Measurements from ENCODE around the gene LARP6. TPM values are rescaled to one million over a fixed set of nuclear protein-coding genes. Genes with fewer than 3 reads are reported as not detected.
A peak's percentile ranks its signal among the peaks of the same experiment; 100 is the strongest.

The LARP6 gene
- total RNA-seq, 1 donor from 2014 or later = 101 TPM

DNA sequence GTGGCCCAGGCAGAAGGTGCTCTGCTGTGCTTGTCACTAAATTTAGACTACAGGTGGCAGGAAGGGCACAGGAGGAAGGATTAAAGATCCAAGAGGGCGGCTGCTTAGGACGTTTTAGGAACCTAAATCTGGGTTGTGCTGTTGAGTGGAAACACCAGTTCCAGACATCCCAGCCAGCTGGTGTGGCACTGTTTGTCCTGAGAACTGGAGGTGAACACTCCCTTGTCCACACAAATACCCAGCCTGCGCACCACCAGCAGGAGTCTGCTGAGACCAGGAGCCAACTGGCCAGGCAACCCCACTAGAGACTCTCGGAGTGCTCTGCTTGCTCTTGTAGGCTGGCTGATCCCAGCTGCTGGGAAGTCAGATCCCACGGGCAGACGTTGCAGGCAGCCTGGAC, 60.3 kb downstream of the LARP6 start:
- no peak for DNase-seq (ENCODE audit: low read depth)
- Histone ChIP-seq H3K36me3 (ENCODE audit: control insufficient read depth, insufficient read depth, low read length) (no peaks in the 10 kb centered on the region), H3K4me3 (ENCODE audit: low read depth, low read length) (no peak overlapping the region), H3K27me3 (ENCODE audit: control insufficient read depth, insufficient read depth, low read length) (no peaks in the 10 kb centered on the region)
- TF ChIP-seq, protein P1, sequence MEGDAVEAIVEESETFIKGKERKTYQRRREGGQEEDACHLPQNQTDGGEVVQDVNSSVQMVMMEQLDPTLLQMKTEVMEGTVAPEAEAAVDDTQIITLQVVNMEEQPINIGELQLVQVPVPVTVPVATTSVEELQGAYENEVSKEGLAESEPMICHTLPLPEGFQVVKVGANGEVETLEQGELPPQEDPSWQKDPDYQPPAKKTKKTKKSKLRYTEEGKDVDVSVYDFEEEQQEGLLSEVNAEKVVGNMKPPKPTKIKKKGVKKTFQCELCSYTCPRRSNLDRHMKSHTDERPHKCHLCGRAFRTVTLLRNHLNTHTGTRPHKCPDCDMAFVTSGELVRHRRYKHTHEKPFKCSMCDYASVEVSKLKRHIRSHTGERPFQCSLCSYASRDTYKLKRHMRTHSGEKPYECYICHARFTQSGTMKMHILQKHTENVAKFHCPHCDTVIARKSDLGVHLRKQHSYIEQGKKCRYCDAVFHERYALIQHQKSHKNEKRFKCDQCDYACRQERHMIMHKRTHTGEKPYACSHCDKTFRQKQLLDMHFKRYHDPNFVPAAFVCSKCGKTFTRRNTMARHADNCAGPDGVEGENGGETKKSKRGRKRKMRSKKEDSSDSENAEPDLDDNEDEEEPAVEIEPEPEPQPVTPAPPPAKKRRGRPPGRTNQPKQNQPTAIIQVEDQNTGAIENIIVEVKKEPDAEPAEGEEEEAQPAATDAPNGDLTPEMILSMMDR (IDR thresholded peaks at IDR 0.05; ENCODE audit: insufficient read depth, low read length, poor library complexity, severe bottlenecking) = no peak

DNA sequence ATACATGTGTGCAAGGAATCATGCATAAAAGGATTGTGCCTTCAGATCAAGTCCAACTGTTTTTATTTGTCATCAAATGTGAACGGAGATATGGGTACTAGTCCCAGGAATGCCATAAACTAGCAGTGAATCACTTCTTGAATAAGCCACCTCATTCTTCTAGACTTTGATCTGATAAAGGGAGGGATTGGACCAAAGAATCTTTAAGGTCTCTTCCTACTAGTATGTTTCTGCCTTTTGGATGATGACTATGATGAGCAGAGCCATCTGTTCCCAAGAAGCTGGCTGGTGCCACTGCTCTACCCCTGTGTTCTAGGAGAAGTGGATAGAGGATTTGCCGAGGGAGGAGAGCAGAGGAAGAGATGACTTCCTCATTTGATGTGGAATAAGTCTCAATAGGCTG, 61.8 kb downstream of the LARP6 start:
- TF ChIP-seq, protein P1 (IDR thresholded peaks at IDR 0.05; ENCODE audit: insufficient read depth, low read length, poor library complexity, severe bottlenecking) = no peak
- peak; percentile 66 for DNase-seq (ENCODE audit: low read depth)
- H3K4me3 ChIP-seq (ENCODE audit: low read depth, low read length) = no peak overlapping the region
- no peaks in the 10 kb centered on the region for H3K27me3 ChIP-seq (ENCODE audit: control insufficient read depth, insufficient read depth, low read length)
- H3K36me3 ChIP-seq (ENCODE audit: control insufficient read depth, insufficient read depth, low read length) = no peaks in the 10 kb centered on the region

DNA sequence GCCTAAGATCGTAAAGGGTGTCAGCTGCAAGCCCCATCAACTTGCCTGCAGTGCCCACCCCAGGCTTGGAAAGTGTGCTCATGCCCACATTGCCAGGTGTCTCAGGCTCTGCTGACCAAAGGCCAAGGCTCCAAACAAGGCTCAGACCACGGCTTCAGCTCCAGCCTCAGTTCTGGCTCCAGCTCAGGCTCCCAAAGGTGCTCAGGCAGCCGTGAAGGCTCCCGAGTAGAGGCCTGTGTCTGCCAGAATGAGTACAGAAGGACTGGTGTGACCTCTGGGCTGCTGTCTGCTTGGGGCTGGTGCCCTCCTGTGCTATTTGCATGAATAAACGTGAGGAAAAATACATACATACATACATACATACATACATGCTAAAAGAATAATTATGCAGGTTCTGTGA, 62.7 kb downstream of the LARP6 start:
- DNase-seq (ENCODE audit: low read depth) = no peak
- no peaks in the 10 kb centered on the region for H3K36me3 ChIP-seq (ENCODE audit: control insufficient read depth, insufficient read depth, low read length)
- TF ChIP-seq, protein P1 (IDR thresholded peaks at IDR 0.05; ENCODE audit: insufficient read depth, low read length, poor library complexity, severe bottlenecking) = no peak
- no peaks in the 10 kb centered on the region for H3K27me3 ChIP-seq (ENCODE audit: control insufficient read depth, insufficient read depth, low read length)
- H3K4me3 ChIP-seq (ENCODE audit: low read depth, low read length) = no peak overlapping the region

DNA sequence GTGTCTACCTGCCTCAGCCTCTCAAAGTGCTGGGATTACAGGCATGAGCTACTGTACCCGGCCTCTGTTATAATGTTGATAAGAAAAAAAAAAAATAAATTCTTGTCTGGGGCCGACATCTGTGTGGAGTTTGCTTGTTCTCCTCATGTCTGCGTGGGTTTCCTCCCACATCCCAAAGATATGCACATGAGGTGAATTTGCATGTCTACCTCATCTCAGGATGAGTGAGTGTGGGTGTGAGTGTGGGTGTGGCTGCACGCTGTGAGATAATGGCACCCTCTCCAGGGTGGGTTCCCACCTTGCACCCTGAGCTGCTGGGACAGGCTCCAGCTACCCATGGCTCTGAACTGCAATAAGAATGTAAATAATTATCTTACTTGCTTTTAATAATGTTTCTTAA, 64.7 kb downstream of the LARP6 start:
- TF ChIP-seq, protein P1 (IDR thresholded peaks at IDR 0.05; ENCODE audit: insufficient read depth, low read length, poor library complexity, severe bottlenecking) = no peak
- DNase-seq (ENCODE audit: low read depth) = no peak
- H3K36me3 ChIP-seq (ENCODE audit: control insufficient read depth, insufficient read depth, low read length) = no peaks in the 10 kb centered on the region

DNA sequence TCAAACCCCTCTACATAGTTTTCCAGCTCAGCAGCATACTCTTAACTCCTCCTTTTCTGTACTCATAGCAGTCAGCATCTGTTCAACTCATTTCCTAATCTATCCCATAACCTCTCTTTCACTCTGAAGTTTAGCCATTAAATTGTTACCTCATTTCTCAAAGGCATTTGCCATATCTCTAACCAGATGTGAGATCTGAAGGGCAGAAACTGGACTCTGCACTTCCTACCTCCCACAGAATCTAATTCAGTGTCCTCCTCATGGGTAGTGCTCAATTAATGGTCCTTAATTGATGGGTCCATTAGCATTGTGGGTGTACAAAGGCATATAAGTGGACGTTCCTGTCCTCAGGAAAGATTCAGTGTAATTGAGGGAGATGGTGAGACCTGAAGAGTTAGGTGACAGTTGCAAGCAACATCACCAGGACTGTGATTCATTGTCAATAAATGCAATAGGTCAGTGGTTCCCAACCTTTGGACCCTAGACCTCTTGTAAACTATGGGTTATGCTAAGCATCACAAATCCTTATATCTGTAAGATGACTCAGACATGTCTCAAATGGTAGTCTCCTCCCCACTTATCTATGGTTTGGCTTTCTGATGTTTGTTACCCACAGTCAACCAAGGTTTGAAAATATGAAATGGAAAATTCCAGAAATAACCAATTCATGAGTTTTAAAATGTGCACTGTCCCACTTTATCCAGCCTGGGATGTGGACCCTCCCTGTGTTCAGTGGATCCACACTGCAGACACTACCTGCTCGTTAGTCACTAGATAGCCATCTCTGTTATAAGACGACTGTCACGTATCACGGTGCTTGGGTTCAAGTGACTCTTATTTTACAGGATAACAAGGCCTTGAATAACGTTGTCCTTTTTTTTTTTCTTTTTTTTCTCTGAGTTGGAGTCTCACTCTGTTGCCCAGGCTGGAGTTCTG, 65.6 kb downstream of the LARP6 start:
- H3K4me3 ChIP-seq (ENCODE audit: low read depth, low read length) = no peak overlapping the region
- TF ChIP-seq, protein P1 (IDR thresholded peaks at IDR 0.05; ENCODE audit: insufficient read depth, low read length, poor library complexity, severe bottlenecking) = no peak
- no peak for DNase-seq (ENCODE audit: low read depth)
- no peaks in the 10 kb centered on the region for H3K36me3 ChIP-seq (ENCODE audit: control insufficient read depth, insufficient read depth, low read length)
- no peaks in the 10 kb centered on the region for H3K27me3 ChIP-seq (ENCODE audit: control insufficient read depth, insufficient read depth, low read length)

More for the DNA sequence above, 64.7 kb downstream of the LARP6 start:
- H3K27me3 ChIP-seq (ENCODE audit: control insufficient read depth, insufficient read depth, low read length) = no peaks in the 10 kb centered on the region
- H3K4me3 ChIP-seq (ENCODE audit: low read depth, low read length) = no peak overlapping the region

Data from kidney epithelial cell (primary cell).